H9 (cell line): ENCODE measurements around the gene DCTN5. TPM values are rescaled to one million over a fixed set of nuclear protein-coding genes. Genes with fewer than 3 reads are reported as not detected.

Experiments
- DNase-seq: peaks from one replicate; pipeline ENCODE4 v3.0.0-alpha.2; 2017
- H2AFZ ChIP-seq: one replicate; pipeline ENCODE4 v1.6.1; 2013; ENCODE audit warnings: mild to moderate bottlenecking, low read length, control low read depth, moderate library complexity
- H2AK5ac ChIP-seq: 2 replicates; pipeline ENCODE4 v1.6.1; 2013; ENCODE audit warnings: low read length, control low read depth, mixed read lengths; ENCODE audit not compliant: insufficient read length
- H2BK120ac ChIP-seq: one replicate; pipeline ENCODE4 v1.6.1; 2013; ENCODE audit warnings: low read depth, mild to moderate bottlenecking, low read length, control low read depth, inconsistent platforms; ENCODE audit not compliant: poor library complexity, severe bottlenecking
- H2BK12ac ChIP-seq: 2 replicates; pipeline ENCODE4 v1.6.1; 2013; ENCODE audit warnings: low read length, control low read depth, mixed read lengths, low read depth; ENCODE audit not compliant: insufficient read length
- H2BK15ac ChIP-seq: 2 replicates; pipeline ENCODE4 v1.6.1; 2013; ENCODE audit warnings: low read depth, low read length, control low read depth
- H2BK20ac ChIP-seq: one replicate; pipeline ENCODE4 v1.6.1; 2013; ENCODE audit warnings: low read depth, mild to moderate bottlenecking, low read length, control low read depth, inconsistent platforms; ENCODE audit not compliant: poor library complexity, severe bottlenecking
- H2BK5ac ChIP-seq: 2 replicates; pipeline ENCODE4 v1.6.1; 2013; ENCODE audit warnings: low read length, control low read depth, mixed read lengths; ENCODE audit not compliant: insufficient read length
- H3K14ac ChIP-seq: 2 replicates; pipeline ENCODE4 v1.6.1; 2013; ENCODE audit warnings: low read length, control low read depth; ENCODE audit not compliant: insufficient read depth
- H3K18ac ChIP-seq: 2 replicates; pipeline ENCODE4 v1.6.1; 2013; ENCODE audit warnings: low read depth, mild to moderate bottlenecking, mixed read lengths, low read length, control low read depth; ENCODE audit not compliant: insufficient read length
- H3K23ac ChIP-seq: 2 replicates; pipeline ENCODE4 v1.6.1; 2013; ENCODE audit warnings: low read length, control low read depth, mixed read lengths, low read depth; ENCODE audit not compliant: insufficient read length
- H3K23me2 ChIP-seq: 2 replicates; pipeline ENCODE4 v1.6.1; 2013; ENCODE audit warnings: low read depth, mild to moderate bottlenecking, mixed read lengths, low read length, control low read depth; ENCODE audit not compliant: insufficient read length, poor library complexity, severe bottlenecking
- H3K27ac ChIP-seq: 2 replicates; pipeline ENCODE4 v1.5.1; 2013; ENCODE audit warnings: low read length, control low read depth, mixed read lengths, low read depth; ENCODE audit not compliant: insufficient read length
- H3K27me3 ChIP-seq: 2 replicates; pipeline ENCODE4 v1.6.1; 2013; ENCODE audit warnings: low read length, control low read depth, inconsistent platforms; ENCODE audit not compliant: insufficient read depth
- H3K4ac ChIP-seq: 2 replicates; pipeline ENCODE4 v1.6.1; 2013; ENCODE audit warnings: low read depth, mild to moderate bottlenecking, control low read depth, inconsistent platforms, low read length, moderate library complexity
- H3K4me1 ChIP-seq: 2 replicates; pipeline ENCODE4 v1.6.1; 2013; ENCODE audit warnings: low read length, control low read depth, inconsistent platforms; ENCODE audit not compliant: insufficient read depth
- H3K4me2 ChIP-seq: 2 replicates; pipeline ENCODE4 v1.6.1; 2013; ENCODE audit warnings: low read length, control low read depth, mixed read lengths; ENCODE audit not compliant: insufficient read length, insufficient read depth
- H3K56ac ChIP-seq: 2 replicates; pipeline ENCODE4 v1.6.1; 2013; ENCODE audit warnings: low read depth, mild to moderate bottlenecking, mixed read lengths, low read length, control low read depth; ENCODE audit not compliant: insufficient read length
- H3K79me1 ChIP-seq: 2 replicates; pipeline ENCODE4 v1.6.1; 2013; ENCODE audit warnings: low read depth, mild to moderate bottlenecking, moderate library complexity, low read length, control low read depth, inconsistent platforms; ENCODE audit not compliant: insufficient read depth, poor library complexity, severe bottlenecking
- H3K79me2 ChIP-seq: 2 replicates; pipeline ENCODE4 v1.6.1; 2013; ENCODE audit warnings: low read length, control low read depth, inconsistent platforms; ENCODE audit not compliant: insufficient read depth
- H3K9ac ChIP-seq: 2 replicates; pipeline ENCODE4 v1.6.1; 2013; ENCODE audit warnings: low read length, control low read depth, mixed read lengths; ENCODE audit not compliant: insufficient read length; ENCODE audit errors: extremely low read depth
- H3K9me3 ChIP-seq: one replicate; pipeline ENCODE4 v1.6.1; 2013; ENCODE audit warnings: low read depth, low read length, inconsistent platforms; ENCODE audit not compliant: control insufficient read depth
- H3T11ph ChIP-seq: one replicate; pipeline ENCODE4 v1.6.1; 2013; ENCODE audit warnings: mild to moderate bottlenecking, low read length, control low read depth, inconsistent platforms
- H4K20me1 ChIP-seq: one replicate; pipeline ENCODE4 v1.6.1; 2013; ENCODE audit not compliant: control insufficient read depth, insufficient read length, insufficient read depth
- H4K5ac ChIP-seq: 2 replicates; pipeline ENCODE4 v1.6.1; 2013; ENCODE audit warnings: low read depth, mild to moderate bottlenecking, mixed read lengths, low read length, control low read depth; ENCODE audit not compliant: insufficient read length
- H4K8ac ChIP-seq: replicated peaks from 2 replicates; pipeline ENCODE4 v1.6.1; 2013; ENCODE audit warnings: low read length, control low read depth, mixed read lengths, low read depth; ENCODE audit not compliant: insufficient read length
- H4K91ac ChIP-seq: 2 replicates; pipeline ENCODE4 v1.6.1; 2013; ENCODE audit warnings: low read depth, mild to moderate bottlenecking, moderate library complexity, mixed read lengths, low read length, control low read depth; ENCODE audit not compliant: insufficient read length
- H3K27ac Mint-ChIP-seq, 3 experiments: 2 replicates in 2 of 3; 3 replicates in 1 of 3; pipeline ENCODE4 v1.8.0; 2020 to 2021; ENCODE audit warnings: mixed read lengths in 3 of 3, mild to moderate bottlenecking in 1 of 3, moderate library complexity in 1 of 3
- H3K27me3 Mint-ChIP-seq: 2 replicates; pipeline ENCODE4 v1.8.0; 2021; ENCODE audit warnings: low read depth, mild to moderate bottlenecking, moderate library complexity, mixed read lengths
- H3K36me3 Mint-ChIP-seq, 3 experiments: 2 replicates in 2 of 3; 3 replicates in 1 of 3; pipeline ENCODE4 v1.8.0; 2020 to 2021; ENCODE audit warnings: low read depth in 3 of 3, mixed read lengths in 3 of 3; ENCODE audit not compliant: insufficient read depth in 1 of 3
- H3K4me1 Mint-ChIP-seq, 2 experiments: 2 replicates each; pipeline ENCODE4 v1.8.0; 2020; ENCODE audit warnings: mixed read lengths in 2 of 2
- H3K4me3 Mint-ChIP-seq, 2 experiments: 2 replicates in 1 of 2; 3 replicates in 1 of 2; pipeline ENCODE4 v1.8.0; 2020 to 2021; ENCODE audit warnings: mild to moderate bottlenecking in 2 of 2, mixed read lengths in 2 of 2, moderate library complexity in 1 of 2
- H3K9me3 Mint-ChIP-seq, 2 experiments: 2 replicates in 1 of 2; 3 replicates in 1 of 2; pipeline ENCODE4 v1.8.0; 2020; ENCODE audit warnings: mild to moderate bottlenecking in 2 of 2, mixed read lengths in 2 of 2, moderate library complexity in 1 of 2
- CTCF ChIP-seq: fragments of 200-600 bp; sonication (generic); conservative IDR thresholded peaks from 3 replicates; pipeline ENCODE4 v1.8.0; 2021; ENCODE audit warnings: antibody characterized with exemption, mild to moderate bottlenecking
- WGBS: extraction: QIAGEN DNeasy Blood & Tissue Kit; methylation state at CpG from one replicate; pipeline ENCODE4 v1.1.7; 2013; ENCODE audit warnings: missing lambda C conversion rate, low lambda C conversion rate, mixed read lengths; ENCODE audit not compliant: insufficient read length; ENCODE audit errors: extremely low coverage; 5-methylcytosine and 5-hydroxymethylcytosine counted together
- total RNA-seq: library from RNA; stranded (reverse); gene quantifications from 2 replicates; pipeline ENCODE4 v1.2.1, GENCODE V29; 2021

Gene DCTN5
- total RNA-seq, 1 experiment from 2014 or later: 114 TPM

- peaks cover 16% of the 10 kb centered on the region in 2 experiments for H3K4me1 Mint-ChIP-seq
- no peak overlapping the region for H4K91ac ChIP-seq
- no peak overlapping the region for H3T11ph ChIP-seq
- H3K9me3 ChIP-seq: no peaks in the 10 kb centered on the region
- peaks cover 7% of the 10 kb centered on the region for H3K23me2 ChIP-seq
- no peak for TF ChIP-seq CTCF
- no peak overlapping the region for H3K18ac ChIP-seq
- no peak overlapping the region for H3K14ac ChIP-seq
- no peak overlapping the region for H3K23ac ChIP-seq
- peak overlapping the region in 1 of 3 experiments; percentile 74; a peak in 2 of 7 replicates for H3K27ac Mint-ChIP-seq
- H4K20me1 ChIP-seq: no peaks in the 10 kb centered on the region
- no peaks in the 10 kb centered on the region; the same call in 1 of the 2 replicates for H3K27me3 Mint-ChIP-seq
- H2BK120ac ChIP-seq: no peak overlapping the region
- H2AK5ac ChIP-seq: no peak overlapping the region
- H3K27ac ChIP-seq: no peak overlapping the region
- no peaks in the 10 kb centered on the region for H3K27me3 ChIP-seq
- no peaks in the 10 kb centered on the region; the same call in 1 of the 2 replicates for H3K4me1 ChIP-seq
- H2AFZ ChIP-seq: no peak overlapping the region
- H2BK15ac ChIP-seq: no peak overlapping the region
- H3K9ac ChIP-seq: no peak overlapping the region
- H4K8ac ChIP-seq: no peak overlapping the region
- no peak overlapping the region for H3K4me2 ChIP-seq
- H3K4me3 Mint-ChIP-seq: no peak overlapping the region
- no peaks in the 10 kb centered on the region for H3K9me3 Mint-ChIP-seq
- peaks cover 18% of the 10 kb centered on the region for H3K79me1 ChIP-seq
- no peak overlapping the region for H2BK5ac ChIP-seq
- no peak for DNase-seq
- H2BK20ac ChIP-seq: no peak overlapping the region
- H3K79me2 ChIP-seq: peaks cover 23% of the 10 kb centered on the region; the same call in 1 of the 2 replicates
- H2BK12ac ChIP-seq: no peak overlapping the region
- peaks cover 64 to 88% (median 82%) of the 10 kb centered on the region in 3 experiments for H3K36me3 Mint-ChIP-seq
- no CpG with 5 or more reads among the region's 3 CpGs for WGBS
- H3K4ac ChIP-seq: no peak overlapping the region
- H4K5ac ChIP-seq: no peak overlapping the region
- H3K56ac ChIP-seq: no peak overlapping the region
Measured at GRCh38 chr16:23683487-23683886, 42.2 kb downstream of the DCTN5 start.
